Suprapubic skin (tissue), 4 donors: ENCODE measurements around the gene ANTXR1.

Experiments used
- POLR2A ChIP-seq, 2 donors: fragments of 450-650 bp; IDR thresholded peaks; one replicate each; pipeline ENCODE4 v1.6.1; 2017; ENCODE audit warnings: antibody characterized with exemption in 2 of 2, mild to moderate bottlenecking in 2 of 2, moderate library complexity in 2 of 2
- POLR2AphosphoS5 ChIP-seq, 3 donors: sonication (generic); formaldehyde crosslinking; IDR thresholded peaks; one replicate each; pipeline ENCODE4 v1.6.1; 2017; ENCODE audit warnings: antibody characterized with exemption in 3 of 3
- TF ChIP-seq, protein P1 (sequence below), 2 donors: fragments of 200-600 bp in 1 of 2; fragments of 450-650 bp in 1 of 2; sonication (generic) in 1 of 2; IDR thresholded peaks; one replicate each; pipeline ENCODE4 v1.5.1; 2016 to 2019; ENCODE audit warnings: antibody characterized with exemption in 2 of 2, mild to moderate bottlenecking in 1 of 2, moderate library complexity in 1 of 2

DNA sequence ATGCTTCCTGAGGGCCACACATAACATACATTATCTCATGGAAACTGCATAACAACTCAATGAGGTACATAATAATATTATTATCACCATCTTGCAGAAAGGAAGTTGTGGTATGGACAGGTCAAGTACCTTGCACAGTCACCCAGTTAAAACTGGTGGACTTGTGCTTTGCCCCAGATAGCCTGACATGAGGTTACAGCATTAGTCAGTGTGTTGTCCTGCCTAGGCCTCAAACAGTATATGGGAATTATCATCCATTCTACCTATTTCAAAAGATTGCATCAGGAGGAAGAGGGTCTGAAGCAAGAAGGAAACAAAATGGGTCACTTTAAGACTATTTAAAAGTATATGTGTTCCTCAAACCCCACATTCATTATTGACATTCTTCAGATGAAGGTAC lies 5.4 kb upstream of the ANTXR1 start:
- TF ChIP-seq, protein P1, sequence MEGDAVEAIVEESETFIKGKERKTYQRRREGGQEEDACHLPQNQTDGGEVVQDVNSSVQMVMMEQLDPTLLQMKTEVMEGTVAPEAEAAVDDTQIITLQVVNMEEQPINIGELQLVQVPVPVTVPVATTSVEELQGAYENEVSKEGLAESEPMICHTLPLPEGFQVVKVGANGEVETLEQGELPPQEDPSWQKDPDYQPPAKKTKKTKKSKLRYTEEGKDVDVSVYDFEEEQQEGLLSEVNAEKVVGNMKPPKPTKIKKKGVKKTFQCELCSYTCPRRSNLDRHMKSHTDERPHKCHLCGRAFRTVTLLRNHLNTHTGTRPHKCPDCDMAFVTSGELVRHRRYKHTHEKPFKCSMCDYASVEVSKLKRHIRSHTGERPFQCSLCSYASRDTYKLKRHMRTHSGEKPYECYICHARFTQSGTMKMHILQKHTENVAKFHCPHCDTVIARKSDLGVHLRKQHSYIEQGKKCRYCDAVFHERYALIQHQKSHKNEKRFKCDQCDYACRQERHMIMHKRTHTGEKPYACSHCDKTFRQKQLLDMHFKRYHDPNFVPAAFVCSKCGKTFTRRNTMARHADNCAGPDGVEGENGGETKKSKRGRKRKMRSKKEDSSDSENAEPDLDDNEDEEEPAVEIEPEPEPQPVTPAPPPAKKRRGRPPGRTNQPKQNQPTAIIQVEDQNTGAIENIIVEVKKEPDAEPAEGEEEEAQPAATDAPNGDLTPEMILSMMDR (IDR thresholded peaks at IDR 0.05): no peak
- no peak for TF ChIP-seq POLR2A (IDR thresholded peaks at IDR 0.05)
- no peak for TF ChIP-seq POLR2AphosphoS5 (IDR thresholded peaks at IDR 0.05)
